ENCODE measurements around the gene DHX40. TPM values are rescaled to one million over a fixed set of nuclear protein-coding genes. Genes with fewer than 3 reads are reported as not detected.
A peak's percentile ranks its signal among the peaks of the same experiment; 100 is the strongest.

The DHX40 gene
- total and polyA plus RNA-seq, 12 donors, result 19.3 to 48.6 (median 36.2) TPM

DNA sequence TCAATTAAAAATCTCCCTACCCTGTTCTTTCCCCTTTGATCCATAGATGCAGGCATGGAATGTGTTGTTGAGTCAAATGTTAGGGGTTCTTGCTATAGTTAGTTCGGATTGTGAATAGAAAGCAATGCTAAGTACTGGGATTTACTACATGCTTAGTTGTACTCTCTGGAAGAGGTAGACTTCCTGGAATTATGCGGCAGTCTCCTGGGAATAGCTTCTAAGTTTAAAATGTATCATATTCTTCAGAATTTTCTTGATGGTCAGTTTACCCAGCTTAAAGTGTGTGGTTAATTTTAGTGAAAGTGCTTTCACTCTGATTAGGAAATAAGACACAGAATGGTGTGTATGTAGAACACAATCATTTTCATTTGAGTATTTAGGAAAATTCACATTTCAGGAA lies 57.7 kb downstream of the DHX40 start:
- TF ChIP-seq, protein P1, sequence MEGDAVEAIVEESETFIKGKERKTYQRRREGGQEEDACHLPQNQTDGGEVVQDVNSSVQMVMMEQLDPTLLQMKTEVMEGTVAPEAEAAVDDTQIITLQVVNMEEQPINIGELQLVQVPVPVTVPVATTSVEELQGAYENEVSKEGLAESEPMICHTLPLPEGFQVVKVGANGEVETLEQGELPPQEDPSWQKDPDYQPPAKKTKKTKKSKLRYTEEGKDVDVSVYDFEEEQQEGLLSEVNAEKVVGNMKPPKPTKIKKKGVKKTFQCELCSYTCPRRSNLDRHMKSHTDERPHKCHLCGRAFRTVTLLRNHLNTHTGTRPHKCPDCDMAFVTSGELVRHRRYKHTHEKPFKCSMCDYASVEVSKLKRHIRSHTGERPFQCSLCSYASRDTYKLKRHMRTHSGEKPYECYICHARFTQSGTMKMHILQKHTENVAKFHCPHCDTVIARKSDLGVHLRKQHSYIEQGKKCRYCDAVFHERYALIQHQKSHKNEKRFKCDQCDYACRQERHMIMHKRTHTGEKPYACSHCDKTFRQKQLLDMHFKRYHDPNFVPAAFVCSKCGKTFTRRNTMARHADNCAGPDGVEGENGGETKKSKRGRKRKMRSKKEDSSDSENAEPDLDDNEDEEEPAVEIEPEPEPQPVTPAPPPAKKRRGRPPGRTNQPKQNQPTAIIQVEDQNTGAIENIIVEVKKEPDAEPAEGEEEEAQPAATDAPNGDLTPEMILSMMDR (IDR thresholded peaks at IDR 0.05), result no peak
- TF ChIP-seq POLR2A (IDR thresholded peaks at IDR 0.05), result no peak
- Histone ChIP-seq H3K9me3 (replicated peaks in 1 of 3) (no peaks in the 10 kb centered on the region), H3K4me1 (replicated peaks in 1 of 2) (peaks cover 59 to 74% of the 10 kb centered on the region in 2 donors), H3K27me3 (no peaks in the 10 kb centered on the region), H3K36me3 (replicated peaks in 1 of 2) (no peaks in the 10 kb centered on the region), H3K4me3 (peak overlapping the region in 1 of 4 donors; percentile 73), H3K27ac (peak overlapping the region in 1 of 5 donors; percentile 27)
- DNase-seq, result no peak
- WGBS, 4 donors, result 56 to 78% (median 68%) methylated on average over 2 of the region's 2 CpGs
- intact Hi-C loops (cut with DNase I), result no loop called here

DNA sequence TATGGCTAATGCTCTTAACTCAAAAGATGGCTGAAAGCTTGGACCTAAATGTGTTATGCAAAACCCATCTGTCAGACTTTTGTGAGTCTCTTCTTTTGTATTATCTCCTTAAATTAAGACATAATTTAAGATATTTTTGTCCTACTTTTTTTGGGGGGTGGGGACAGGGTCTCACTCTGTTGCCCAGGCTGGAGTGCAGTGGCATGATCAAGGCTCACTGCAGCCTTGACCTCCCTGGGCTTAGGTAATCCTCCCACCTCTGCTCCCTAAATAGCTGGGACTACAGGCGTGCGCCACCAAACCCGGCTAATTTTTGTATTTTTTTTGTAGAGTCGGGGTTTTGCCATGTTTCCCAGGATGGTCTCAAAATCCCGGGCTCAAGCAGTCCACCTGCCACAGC lies 61.3 kb downstream of the DHX40 start:
- no peaks in the 10 kb centered on the region for H3K9me3 ChIP-seq (replicated peaks in 1 of 3)
- H3K36me3 ChIP-seq (replicated peaks in 1 of 2), result no peaks in the 10 kb centered on the region
- H3K4me1 ChIP-seq (replicated peaks in 1 of 2), result peaks cover 55 to 94% of the 10 kb centered on the region in 2 donors
- intact Hi-C loops (cut with DNase I), result no loop called here
- H3K27ac ChIP-seq, result peak overlapping the region in 2 of 5 donors; percentile 12 to 22
- no peak for DNase-seq
- TF ChIP-seq, protein P1 (IDR thresholded peaks at IDR 0.05), result no peak
- TF ChIP-seq POLR2A (IDR thresholded peaks at IDR 0.05), result no peak
- WGBS, 4 donors, result 75 to 90% (median 84%) methylated on average over 5 of the region's 5 CpGs
- H3K4me3 ChIP-seq, result no peak overlapping the region
- no peaks in the 10 kb centered on the region for H3K27me3 ChIP-seq

DNA sequence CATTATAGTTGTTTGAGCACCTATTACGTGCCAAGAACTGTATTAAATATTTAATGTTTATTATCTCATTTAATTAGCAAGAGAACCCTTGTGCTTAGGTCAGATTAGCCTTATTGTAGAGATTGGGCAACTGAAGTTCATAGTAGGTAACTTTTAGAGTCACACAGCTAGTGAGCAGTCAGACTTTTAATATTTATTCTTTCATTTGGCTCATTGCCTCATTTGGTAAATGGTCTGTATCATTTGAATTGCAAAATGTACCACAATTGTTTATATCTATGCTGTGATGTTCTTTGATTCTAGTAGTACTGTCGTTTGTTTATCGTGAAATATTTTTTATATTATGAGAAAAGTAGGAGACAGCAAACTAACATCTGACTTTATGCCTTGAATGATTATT lies 61.9 kb downstream of the DHX40 start:
- H3K27me3 ChIP-seq, result no peaks in the 10 kb centered on the region
- TF ChIP-seq, protein P1 (IDR thresholded peaks at IDR 0.05), result no peak
- no peak for TF ChIP-seq POLR2A (IDR thresholded peaks at IDR 0.05)
- H3K9me3 ChIP-seq (replicated peaks in 1 of 3), result no peaks in the 10 kb centered on the region
- H3K36me3 ChIP-seq (replicated peaks in 1 of 2), result no peaks in the 10 kb centered on the region
- peaks cover 51 to 93% of the 10 kb centered on the region in 2 donors for H3K4me1 ChIP-seq (replicated peaks in 1 of 2)
- no peak for DNase-seq
- H3K4me3 ChIP-seq, result no peak overlapping the region
- H3K27ac ChIP-seq, result peak overlapping the region in 2 of 5 donors; percentile 12 to 22
- WGBS, 4 donors, result 66 to 81% (median 69%) methylated on average over 3 of the region's 3 CpGs
- intact Hi-C loops (cut with DNase I), result no loop called here

DNA sequence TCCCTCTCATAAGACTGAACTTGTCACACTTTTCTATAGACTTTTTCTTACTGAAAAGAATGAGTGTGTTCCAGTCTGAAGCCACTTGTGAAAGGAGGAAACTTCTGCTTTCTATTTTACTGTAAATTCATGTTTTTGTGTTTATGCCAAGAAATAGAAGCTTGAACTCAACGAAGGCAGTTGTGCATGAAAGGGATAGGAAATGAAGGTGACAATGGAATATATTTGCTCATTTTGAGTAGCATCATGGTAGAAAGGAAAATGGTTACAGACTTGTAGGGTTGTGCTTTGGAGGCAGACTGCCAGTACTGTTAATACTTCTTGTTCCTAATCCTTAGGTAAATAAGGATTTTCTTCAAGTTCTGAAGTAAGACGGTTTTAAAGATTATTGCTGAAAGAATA lies 62.4 kb downstream of the DHX40 start:
- Histone ChIP-seq H3K4me3 (no peak overlapping the region), H3K27me3 (no peaks in the 10 kb centered on the region), H3K4me1 (replicated peaks in 1 of 2) (peaks cover 46 to 93% of the 10 kb centered on the region in 2 donors), H3K36me3 (replicated peaks in 1 of 2) (no peaks in the 10 kb centered on the region), H3K9me3 (replicated peaks in 1 of 3) (no peaks in the 10 kb centered on the region), H3K27ac (peak overlapping the region in 1 of 5 donors; percentile 22)
- DNase-seq, result no peak
- 26 to 37% (median 29%) methylated on average over 2 of the region's 2 CpGs for WGBS, 4 donors
- TF ChIP-seq POLR2A (IDR thresholded peaks at IDR 0.05), result no peak
- TF ChIP-seq, protein P1 (IDR thresholded peaks at IDR 0.05), result no peak
- intact Hi-C loops (cut with DNase I), result no loop called here

Measured in adrenal gland (tissue), 12 donors.